ENCODE measurements around the gene NOC4L.

NOC4L gene

GRCh38 chr12:132109741-132110140 lies 34.5 kb upstream of the NOC4L start:
- TF ChIP-seq TCF12 (IDR thresholded peaks at IDR 0.05; ENCODE audit: low read depth) (no peak), REST (IDR thresholded peaks at IDR 0.05; ENCODE audit: low read depth) (no peak), NFIC (IDR thresholded peaks at IDR 0.05) (no peak), FOXM1 (IDR thresholded peaks at IDR 0.05; ENCODE audit: borderline replicate concordance, low read depth) (no peak), YY1 (IDR thresholded peaks at IDR 0.05; ENCODE audit: low read depth) (no peak), MAX (IDR thresholded peaks at IDR 0.05) (no peak), EP300 (IDR thresholded peaks at IDR 0.05; ENCODE audit: borderline replicate concordance) (no peak), CEBPB (IDR thresholded peaks at IDR 0.05) (no peak), EGR1 (IDR thresholded peaks at IDR 0.05) (no peak), RAD21 (IDR thresholded peaks at IDR 0.05; ENCODE audit: low read depth) (no peak), TEAD4 (IDR thresholded peaks at IDR 0.05) (no peak), TAF1 (IDR thresholded peaks at IDR 0.05; ENCODE audit: low read depth) (no peak), USF1 (IDR thresholded peaks at IDR 0.05) (no peak), CREB1 (IDR thresholded peaks at IDR 0.05; ENCODE audit: low read depth) (no peak), ZBTB7A (IDR thresholded peaks at IDR 0.05; ENCODE audit: low read depth) (no peak)

GRCh38 chr12:132110677-132111076 lies 33.6 kb upstream of the NOC4L start:
- TF ChIP-seq YY1 (IDR thresholded peaks at IDR 0.05; ENCODE audit: low read depth): no peak
- no peak for TF ChIP-seq EP300 (IDR thresholded peaks at IDR 0.05; ENCODE audit: borderline replicate concordance)
- TF ChIP-seq NFIC (IDR thresholded peaks at IDR 0.05): no peak
- TF ChIP-seq TEAD4 (IDR thresholded peaks at IDR 0.05): no peak

GRCh38 chr12:132111654-132112304 lies 32.5 kb upstream of the NOC4L start:
- TF ChIP-seq ZBTB7A (IDR thresholded peaks at IDR 0.05; ENCODE audit: low read depth) (no peak), RAD21 (IDR thresholded peaks at IDR 0.05; ENCODE audit: low read depth) (no peak), TEAD4 (IDR thresholded peaks at IDR 0.05) (no peak), TAF1 (IDR thresholded peaks at IDR 0.05; ENCODE audit: low read depth) (no peak)

GRCh38 chr12:132114667-132115066 lies 29.6 kb upstream of the NOC4L start:
- no peak for TF ChIP-seq YY1 (IDR thresholded peaks at IDR 0.05; ENCODE audit: low read depth)

GRCh38 chr12:132115500-132115899 lies 28.8 kb upstream of the NOC4L start:
- TF ChIP-seq CREB1 (IDR thresholded peaks at IDR 0.05; ENCODE audit: low read depth) (no peak), USF1 (IDR thresholded peaks at IDR 0.05) (no peak), FOXM1 (IDR thresholded peaks at IDR 0.05; ENCODE audit: borderline replicate concordance, low read depth) (no peak), TEAD4 (IDR thresholded peaks at IDR 0.05) (no peak), RAD21 (IDR thresholded peaks at IDR 0.05; ENCODE audit: low read depth) (no peak), EGR1 (IDR thresholded peaks at IDR 0.05) (no peak), TAF1 (IDR thresholded peaks at IDR 0.05; ENCODE audit: low read depth) (no peak), YY1 (IDR thresholded peaks at IDR 0.05; ENCODE audit: low read depth) (no peak), TCF12 (IDR thresholded peaks at IDR 0.05; ENCODE audit: low read depth) (no peak), ZBTB7A (IDR thresholded peaks at IDR 0.05; ENCODE audit: low read depth) (no peak), REST (IDR thresholded peaks at IDR 0.05; ENCODE audit: low read depth) (no peak), NFIC (IDR thresholded peaks at IDR 0.05) (no peak), MAX (IDR thresholded peaks at IDR 0.05) (no peak), EP300 (IDR thresholded peaks at IDR 0.05; ENCODE audit: borderline replicate concordance) (no peak), CEBPB (IDR thresholded peaks at IDR 0.05) (no peak)

- TF ChIP-seq MAX (IDR thresholded peaks at IDR 0.05) (no peak), CEBPB (IDR thresholded peaks at IDR 0.05) (no peak), NFIC (IDR thresholded peaks at IDR 0.05) (no peak), RAD21 (IDR thresholded peaks at IDR 0.05; ENCODE audit: low read depth) (no peak), TAF1 (IDR thresholded peaks at IDR 0.05; ENCODE audit: low read depth) (no peak), ZBTB7A (IDR thresholded peaks at IDR 0.05; ENCODE audit: low read depth) (no peak), YY1 (IDR thresholded peaks at IDR 0.05; ENCODE audit: low read depth) (no peak)
These were observed 27.3 kb upstream of the NOC4L start for GRCh38 chr12:132116709-132117557.

All from Ishikawa (cell line).